OCI-M1 (cell line): ENCODE results near the gene DAAM1.

Source experiments
- DNase-seq: peaks from one replicate; lab custom pipeline; 2025; lab: John Stamatoyannopoulos, UW

DAAM1 gene

GRCh38 chr14:59341858-59342477 lies 153.5 kb downstream of the DAAM1 start:
- DNase-seq: no peak

GRCh38 chr14:59342516-59343484 lies 154.3 kb downstream of the DAAM1 start:
- no peak for DNase-seq

GRCh38 chr14:59343585-59343984 lies 155.1 kb downstream of the DAAM1 start:
- no peak for DNase-seq

- no peak for DNase-seq
Observed at GRCh38 chr14:59344016-59344415, 155.5 kb downstream of the DAAM1 start.

- no peak for DNase-seq
Observed at GRCh38 chr14:59344691-59345455, 156.4 kb downstream of the DAAM1 start.

- DNase-seq: no peak
Observed at GRCh38 chr14:59346329-59346728, 157.9 kb downstream of the DAAM1 start.

GRCh38 chr14:59346796-59347510 lies 158.5 kb downstream of the DAAM1 start:
- DNase-seq: no peak

GRCh38 chr14:59347511-59347900 lies 159.0 kb downstream of the DAAM1 start:
- DNase-seq: no peak

GRCh38 chr14:59347915-59348314 lies 159.4 kb downstream of the DAAM1 start:
- DNase-seq: no peak

GRCh38 chr14:59349258-59349701 lies 160.8 kb downstream of the DAAM1 start:
- no peak for DNase-seq

- no peak for DNase-seq
Observed at GRCh38 chr14:59352961-59353360, 164.5 kb downstream of the DAAM1 start.

GRCh38 chr14:59354666-59355065 lies 166.2 kb downstream of the DAAM1 start:
- no peak for DNase-seq

- DNase-seq: no peak
Observed at GRCh38 chr14:59355091-59355490, 166.6 kb downstream of the DAAM1 start.

- no peak for DNase-seq
Observed at GRCh38 chr14:59356312-59356711, 167.8 kb downstream of the DAAM1 start.

GRCh38 chr14:59356767-59357166 lies 168.3 kb downstream of the DAAM1 start:
- no peak for DNase-seq

GRCh38 chr14:59358102-59358501 lies 169.6 kb downstream of the DAAM1 start:
- peak; percentile 15 for DNase-seq

- DNase-seq: no peak
Observed at GRCh38 chr14:59358784-59359183, 170.3 kb downstream of the DAAM1 start.

- DNase-seq: peak; percentile 25
Observed at GRCh38 chr14:59359431-59360124, 171.1 kb downstream of the DAAM1 start.

GRCh38 chr14:59360233-59360632 lies 171.8 kb downstream of the DAAM1 start:
- no peak for DNase-seq

GRCh38 chr14:59360923-59361794 lies 172.7 kb downstream of the DAAM1 start:
- DNase-seq: peak; percentile 27
